Fibroblast of peridontal ligament (primary cell): ENCODE measurements around the gene SEC16B.
A peak's percentile ranks its signal among the peaks of the same experiment; 100 is the strongest.

Experiments used
- DNase-seq: peaks from one replicate; pipeline ENCODE4 v3.0.0-alpha.2; 2010; ENCODE audit errors: extremely low read depth

Gene SEC16B

DNA sequence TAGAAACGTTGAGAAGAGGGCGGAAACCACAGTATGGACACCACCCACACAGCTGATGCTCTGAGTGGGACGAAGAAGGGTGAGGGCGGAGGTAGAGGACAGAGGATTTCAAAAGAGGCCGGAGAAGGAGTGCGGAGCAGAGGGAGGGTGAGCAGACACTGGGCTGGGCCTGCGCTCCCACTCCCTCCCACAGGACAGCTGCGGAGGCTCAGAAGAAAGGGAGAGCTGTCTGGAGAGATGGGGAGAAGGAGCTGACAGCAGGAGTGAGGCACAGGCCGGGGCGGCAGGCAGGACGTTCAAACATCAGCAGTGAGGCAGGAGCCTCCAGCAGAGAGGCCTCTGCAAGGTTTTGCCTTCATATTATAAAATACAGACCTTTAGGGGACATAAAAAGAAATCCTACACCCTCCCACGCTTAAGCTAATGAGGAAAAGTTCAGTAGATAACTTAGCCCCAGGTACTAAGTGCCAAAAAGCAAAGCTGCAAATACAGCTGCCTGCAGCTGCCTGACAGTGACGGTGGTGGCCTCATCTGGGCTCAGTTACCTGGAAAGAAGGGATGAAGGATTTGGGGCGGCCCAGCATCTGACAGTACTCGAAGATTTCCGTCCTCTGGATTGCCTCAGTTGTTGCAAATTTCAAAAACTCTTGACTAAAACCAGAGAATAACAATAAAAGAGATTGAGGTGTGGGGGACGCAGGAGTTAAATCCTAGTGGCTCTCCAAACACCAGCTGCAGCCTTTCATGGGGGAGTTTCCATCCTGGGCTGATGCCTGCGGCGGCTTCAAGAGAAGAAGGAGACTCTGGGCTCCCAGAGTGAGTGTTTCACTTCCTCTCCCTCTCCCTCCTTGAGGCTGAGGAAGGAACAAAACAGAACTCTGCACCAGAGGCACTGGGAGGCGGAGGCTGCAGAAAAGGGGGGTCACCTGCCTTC lies 25.6 kb downstream of the SEC16B start:
- no peak for DNase-seq

DNA sequence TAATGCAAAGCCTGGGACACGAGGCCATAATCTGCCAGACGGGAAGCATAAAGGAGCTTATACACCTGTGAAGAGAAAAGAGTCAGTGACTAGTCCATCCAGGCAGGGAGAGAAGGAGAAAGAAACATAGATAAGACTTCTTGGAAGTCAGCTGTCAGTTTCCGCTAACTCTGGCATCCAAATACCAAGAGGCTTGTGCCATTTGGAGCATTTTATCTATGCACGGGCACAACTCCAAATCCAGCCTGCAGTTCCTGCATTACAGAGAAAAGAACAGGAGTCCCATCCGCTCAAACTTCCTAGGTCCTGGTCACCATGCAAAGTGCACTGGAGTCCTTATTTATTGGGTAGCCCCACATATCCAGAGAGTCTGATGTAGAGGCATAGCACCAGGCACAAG lies 27.9 kb downstream of the SEC16B start:
- DNase-seq, result no peak

DNA sequence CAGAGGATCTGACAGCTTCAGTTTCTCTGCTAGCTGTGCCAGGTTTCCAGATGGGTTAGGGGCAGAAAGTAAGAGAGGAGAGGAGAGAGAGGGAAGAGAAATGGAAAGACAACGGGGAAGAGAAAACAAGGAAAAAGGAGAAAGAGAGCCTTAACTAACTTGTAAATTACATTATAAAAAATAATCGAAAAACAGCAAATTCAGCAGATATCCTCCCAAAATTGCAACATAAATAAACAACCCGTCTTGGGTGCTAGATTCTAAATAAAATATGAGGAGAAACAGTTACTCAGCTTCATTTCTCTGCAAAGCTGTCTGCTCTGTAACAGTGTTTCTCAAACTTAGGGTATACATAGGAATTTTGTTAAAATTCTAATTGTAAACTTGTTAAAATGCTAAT lies 29.2 kb downstream of the SEC16B start:
- no peak for DNase-seq

DNA sequence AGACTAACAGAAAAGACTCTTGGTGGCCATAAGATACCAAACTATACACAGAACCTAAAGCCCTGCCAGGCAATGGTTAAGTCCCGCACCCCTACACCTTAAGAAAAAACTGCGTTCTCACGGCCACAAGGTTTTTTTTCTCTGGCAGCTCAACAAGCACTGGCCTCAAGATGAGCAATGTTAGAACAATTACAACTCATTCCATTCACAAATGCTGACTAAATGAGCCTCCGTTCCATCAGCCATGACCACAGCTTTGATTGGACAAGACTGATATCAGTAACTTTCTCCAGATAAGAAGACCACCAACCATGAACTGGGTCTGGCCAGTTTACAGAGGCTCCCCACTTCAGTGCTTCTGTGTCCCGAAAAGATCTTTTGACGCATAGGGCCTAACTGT lies 31.9 kb downstream of the SEC16B start:
- peak; percentile 57 for DNase-seq

DNA sequence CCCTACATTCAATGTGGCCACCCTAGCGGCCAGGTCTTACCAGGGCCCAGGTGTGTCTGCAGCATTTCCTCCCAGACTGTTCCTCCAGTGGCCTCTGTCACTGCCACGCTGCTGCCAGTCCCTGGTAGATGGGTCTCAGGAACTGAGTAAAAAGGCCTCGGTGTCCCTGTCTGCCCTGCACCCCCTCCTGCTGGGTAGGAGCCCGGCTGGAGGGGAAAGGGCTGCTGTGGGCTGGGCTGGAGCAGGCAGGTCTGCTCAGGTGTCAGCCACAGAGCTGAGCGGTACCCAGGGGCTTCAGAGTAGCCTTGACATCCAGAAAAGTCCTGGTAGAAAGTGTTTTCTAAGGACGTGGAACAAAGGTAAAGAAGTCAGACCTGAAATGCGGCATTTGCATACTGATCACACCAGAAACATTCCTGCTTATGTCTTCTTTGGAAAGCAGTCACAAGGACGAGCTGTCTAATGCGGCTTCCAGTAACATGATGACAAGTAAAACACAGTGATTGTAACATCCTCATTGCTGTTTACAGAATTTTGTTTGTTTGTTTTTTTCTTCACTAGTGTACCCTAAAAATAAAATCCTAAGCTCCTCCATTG lies 32.6 kb downstream of the SEC16B start:
- DNase-seq, result no peak

DNA sequence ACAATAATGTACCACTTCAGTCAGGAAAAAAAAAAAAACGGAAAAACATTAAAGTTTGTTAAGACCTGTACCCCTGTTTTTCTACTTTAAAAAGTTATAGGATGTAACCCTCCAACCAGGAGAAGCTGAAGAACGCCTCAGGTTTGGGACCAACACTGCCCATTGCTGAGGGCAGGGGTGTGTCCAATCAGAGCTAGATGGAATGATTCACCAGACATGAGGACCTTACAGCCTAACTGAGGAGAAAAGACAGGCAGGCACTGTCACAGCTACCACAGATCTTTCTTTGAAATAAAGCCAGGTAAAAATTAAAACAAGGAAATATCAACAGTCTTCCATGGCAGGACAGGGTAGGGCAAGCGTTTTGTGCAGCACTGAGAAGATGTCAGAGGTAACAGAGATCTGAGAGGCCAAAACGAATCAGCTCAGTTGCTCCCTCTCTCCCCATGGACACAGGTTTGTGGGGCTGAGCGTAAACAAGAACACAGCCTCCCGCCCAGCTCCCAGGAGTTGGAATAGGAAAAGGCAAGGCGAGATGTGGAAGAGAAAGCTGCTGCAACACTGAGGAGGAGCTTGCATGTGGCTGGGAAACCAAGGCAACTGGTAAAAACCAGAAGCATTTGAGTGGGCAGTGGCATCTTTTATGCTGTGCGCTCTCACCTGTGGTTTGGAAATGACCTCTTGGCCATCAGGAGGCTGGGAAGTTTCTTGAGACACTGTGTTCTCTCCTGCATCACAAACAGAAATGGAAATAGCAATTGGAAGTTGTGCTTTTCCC lies 34.0 kb downstream of the SEC16B start:
- DNase-seq, result no peak

DNA sequence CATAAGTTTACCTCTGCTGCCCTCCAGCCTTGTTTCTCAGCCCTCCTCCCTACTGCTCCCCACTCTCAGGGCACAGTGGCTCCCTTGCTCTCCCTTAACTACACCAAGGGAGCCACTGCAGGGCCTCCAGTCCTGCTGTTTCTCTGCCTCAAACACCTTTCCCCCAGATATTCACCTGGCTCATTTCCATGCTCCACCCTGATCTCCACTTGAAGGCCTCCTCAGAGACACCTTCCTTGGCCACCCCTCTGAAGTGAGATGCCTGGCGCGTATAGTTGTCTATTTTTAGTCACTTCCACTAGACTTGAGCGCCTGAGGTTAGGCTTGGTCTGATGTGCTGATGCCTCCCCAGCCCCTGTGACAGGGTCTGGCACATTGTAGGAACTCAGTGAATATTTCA lies 34.9 kb downstream of the SEC16B start:
- no peak for DNase-seq

DNA sequence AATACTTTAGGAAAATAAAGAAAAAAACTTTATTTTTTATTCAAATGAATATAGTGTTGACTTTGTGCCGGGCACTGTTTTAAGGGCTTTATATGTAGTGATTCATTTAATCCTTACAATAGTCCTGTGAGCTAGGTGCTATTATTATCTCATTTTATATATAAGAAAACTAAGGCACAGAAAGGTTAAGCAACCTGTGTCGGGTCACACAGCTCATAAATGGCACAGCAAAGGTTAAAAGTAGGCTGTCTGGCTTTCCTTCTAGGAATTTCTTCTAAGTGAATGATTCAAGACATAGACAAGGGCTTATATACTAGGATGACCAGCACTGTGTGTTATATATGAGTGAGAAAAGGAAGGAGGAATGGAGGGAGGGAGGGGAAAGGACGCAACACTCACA lies 35.4 kb downstream of the SEC16B start:
- DNase-seq, result no peak

DNA sequence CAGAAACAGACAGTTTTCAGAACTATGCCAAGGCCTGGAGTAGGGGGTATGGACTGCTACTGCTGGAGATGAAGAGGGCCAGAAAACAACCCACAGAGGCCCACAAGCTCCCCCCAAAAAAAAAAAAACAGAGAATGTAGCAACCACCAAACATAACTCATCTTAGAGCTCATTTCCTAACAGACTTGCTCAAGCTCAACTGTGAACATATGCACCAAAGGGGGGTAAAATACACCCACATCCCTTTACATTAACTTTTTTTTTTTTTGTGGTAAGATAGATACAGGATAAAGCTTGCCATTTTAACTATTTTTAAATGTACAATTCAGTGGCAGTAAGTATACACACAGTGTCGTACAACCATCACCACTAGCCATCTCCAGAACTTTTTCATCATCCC lies 36.0 kb downstream of the SEC16B start:
- no peak for DNase-seq

DNA sequence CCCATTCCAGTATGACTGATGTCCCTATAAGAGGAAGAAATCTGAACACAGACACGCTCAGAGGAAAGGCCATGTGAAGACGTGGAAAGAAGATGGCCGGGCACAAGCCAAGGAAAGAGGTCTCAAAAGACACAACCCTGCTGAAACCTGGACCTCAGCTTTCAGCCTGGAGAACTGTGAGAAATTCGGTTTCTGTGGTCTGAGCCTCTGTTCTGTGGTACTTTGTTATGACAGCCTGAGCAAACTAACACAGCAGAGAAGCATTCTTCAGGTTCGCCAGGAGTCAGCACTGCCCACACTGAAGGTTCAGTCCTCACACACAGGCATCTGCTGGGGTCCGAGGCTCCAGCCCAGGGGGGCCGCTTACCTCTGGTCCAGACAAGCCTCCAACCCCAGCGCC lies 37.7 kb downstream of the SEC16B start:
- DNase-seq, result no peak

DNA sequence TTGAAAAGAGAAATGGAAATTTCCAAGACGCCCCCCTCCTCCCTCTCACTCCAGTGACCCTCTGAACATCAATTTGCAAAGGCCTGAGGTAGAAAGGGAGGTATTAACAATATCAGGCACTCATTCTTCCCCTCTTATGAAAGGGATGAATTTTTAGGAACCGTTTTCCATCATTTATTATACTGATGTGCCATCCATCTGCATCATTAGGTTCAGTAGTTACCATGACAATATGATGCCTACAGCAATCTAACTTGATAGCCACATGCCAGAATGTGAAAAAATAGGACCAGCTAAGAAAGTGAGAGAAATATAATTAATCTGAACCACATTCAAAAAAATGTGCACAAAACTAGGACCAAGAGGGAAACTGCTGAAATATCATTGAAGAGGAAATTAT lies 40.9 kb downstream of the SEC16B start:
- DNase-seq, result no peak

DNA sequence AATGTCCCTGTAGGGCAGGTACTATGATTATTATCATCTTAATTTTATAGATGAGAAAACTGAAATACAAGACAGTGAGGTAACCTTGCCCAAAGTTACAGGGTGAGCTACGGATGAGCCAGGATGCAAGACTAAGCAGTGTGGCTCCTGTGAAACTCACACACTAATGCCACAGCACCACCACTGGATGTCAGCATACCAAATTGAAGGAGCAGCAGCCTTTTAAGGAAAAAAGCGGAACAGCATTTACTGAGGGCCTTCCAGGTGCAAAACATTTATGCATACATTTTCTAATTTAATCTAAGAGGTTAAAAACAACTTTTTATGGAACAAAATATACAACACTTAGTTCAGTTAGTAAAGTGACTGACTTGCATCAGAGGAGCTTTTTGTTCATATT lies 41.7 kb downstream of the SEC16B start:
- peak; percentile 46 for DNase-seq

DNA sequence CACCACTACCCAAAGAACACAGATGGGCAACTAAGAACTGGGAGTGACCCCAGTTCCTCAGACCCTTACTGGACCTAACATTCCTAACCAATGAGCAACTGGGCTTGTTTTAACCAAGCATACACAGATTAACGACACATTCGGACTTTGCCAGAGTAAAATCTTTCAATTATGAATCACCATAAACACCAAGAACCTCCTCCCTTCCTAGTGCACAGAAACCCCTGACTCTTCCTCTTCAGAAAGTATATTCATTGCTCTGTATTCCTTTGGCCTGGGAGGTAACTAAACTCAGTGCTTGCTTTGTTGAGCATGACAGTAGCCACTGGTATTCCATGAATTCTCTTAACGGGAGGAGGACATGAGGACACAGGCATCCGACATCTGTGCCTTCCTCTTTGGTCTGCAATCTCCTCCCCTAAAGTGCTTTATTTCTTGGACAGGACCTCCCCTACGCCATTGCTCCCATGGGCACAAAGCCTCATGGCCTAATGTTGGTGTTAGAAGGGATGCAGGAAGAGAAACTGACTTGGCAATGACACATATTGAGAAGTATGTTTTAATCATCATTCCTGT lies 42.7 kb downstream of the SEC16B start:
- peak; percentile 95 for DNase-seq

DNA sequence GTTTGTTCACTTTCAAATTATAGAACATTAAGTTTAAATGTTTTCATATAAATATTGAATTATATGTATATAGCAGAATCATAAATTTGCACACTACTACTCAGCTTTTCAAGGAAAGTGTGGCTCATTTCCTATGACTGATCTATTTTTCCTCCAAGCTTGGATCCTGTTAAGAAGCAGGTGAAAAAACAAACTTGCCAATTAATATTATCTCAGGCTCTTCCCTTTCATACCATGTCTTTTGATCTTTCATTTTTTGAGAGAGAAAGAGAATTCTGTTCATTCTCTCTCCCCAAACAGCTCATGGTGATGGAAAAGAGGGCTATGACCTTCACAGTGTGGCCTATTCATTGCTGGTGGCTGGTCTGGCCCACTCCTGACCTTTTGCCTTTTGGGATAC lies 43.7 kb downstream of the SEC16B start:
- DNase-seq, result no peak

DNA sequence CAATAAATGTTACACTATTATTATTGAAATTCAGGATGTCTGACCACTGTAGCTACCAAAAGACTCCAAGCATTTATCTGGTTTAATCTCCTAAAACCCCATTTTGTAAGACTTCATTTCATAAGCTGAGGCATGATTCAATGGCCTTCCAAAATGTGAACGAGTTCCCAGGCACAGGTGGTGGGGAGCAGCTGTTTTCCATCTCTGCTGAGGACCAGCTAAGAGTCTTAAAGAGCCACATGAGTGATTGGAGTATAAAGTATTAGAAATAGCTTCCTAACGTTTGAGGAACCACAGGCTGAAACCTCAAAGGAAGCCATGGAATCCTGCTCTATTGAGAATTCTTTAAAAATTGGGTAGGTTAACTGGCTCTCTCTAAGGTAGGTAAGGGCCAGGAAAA lies 44.9 kb downstream of the SEC16B start:
- DNase-seq, result no peak

DNA sequence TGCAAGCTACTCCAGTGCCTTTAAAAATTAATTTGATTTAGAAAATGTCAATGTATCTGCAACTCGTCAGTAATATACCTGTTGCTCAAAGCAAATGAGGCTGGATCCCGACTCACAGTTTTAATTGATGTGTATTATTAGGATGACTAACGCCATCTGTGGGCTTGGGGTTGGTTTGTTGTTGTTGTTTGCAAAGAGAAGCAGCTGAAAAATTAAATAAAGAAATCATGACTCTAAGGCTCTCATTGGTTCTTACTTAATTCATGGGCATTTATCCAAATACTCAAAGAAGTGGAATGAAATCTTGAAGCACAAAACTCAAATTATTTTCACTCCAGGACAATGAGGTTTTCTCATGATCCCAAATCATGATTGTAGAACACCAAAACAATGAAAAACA lies 46.4 kb downstream of the SEC16B start:
- DNase-seq, result no peak

DNA sequence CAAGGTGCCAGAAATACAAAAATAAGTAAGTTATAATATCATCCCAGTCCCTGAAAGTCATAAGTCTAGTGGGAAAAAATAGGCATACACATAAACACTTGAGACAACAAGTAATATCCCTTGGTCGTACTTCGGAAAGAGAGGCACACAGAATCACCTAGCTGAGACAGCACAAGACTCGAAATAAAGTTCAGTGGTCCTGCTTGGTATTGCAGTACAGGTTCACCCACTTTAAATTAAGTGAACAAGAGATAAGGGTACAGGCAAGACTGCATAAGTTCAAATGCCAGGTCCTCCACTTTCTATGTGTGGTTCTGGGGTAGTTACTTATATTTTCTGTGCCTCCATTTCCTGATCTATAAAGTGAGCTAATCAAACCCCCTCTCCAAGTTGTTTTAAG lies 47.6 kb downstream of the SEC16B start:
- DNase-seq, result no peak

DNA sequence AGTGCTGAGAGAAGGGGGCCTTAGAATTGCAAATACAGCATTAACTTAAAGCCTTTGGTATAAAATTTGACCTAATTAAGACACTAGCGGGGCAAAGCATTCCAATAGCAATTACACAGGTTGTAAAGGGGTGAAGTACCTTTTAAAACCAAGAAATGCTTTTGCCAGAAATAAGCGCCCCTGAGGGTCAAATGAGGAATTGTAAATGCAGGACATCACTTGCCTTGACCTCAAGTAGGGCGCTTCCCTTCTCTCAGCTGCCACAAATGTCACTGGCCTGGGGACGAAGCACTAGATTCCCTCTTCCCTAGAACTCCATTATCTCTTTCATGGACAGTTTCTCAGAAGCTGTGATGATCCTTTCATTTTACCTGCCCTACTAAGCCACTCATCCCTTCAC lies 48.3 kb downstream of the SEC16B start:
- DNase-seq, result no peak

DNA sequence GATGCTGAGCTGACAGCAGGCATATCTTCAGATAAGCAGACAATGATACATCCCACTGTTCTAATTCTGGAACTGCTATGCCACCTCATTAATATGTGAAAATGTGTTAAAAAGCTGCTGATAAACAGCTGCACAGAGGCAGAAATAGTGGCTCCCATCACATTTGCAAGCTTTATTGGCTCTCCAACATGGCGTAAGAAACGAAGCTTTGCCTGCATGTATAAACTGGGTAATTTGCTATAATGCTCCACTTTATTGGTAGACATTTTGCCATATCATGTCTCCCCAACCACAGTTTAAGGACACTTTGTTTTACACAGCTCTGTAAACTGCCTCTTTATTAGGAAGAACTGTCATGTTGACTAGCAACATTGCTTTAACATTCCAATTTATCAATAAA lies 49.8 kb downstream of the SEC16B start:
- DNase-seq, result no peak

DNA sequence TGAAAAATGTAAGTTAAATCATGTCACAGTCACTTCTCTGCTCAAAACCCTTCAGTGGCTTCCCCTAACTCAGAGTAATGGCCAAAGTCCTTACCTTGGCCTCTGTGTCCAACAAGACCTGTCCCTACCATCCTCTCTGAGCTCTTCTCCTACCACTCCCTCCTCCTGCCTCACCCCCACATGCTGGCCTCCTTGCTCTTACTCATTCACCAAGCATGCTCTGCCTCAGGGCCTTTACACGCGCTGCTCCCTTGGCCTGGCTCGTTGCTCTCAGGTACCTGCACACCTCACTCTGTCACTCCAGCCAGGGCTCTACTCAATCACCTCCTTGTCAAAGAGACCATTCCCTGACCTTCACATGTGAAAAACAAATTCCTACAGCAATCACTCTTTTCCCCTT lies 54.2 kb downstream of the SEC16B start:
- no peak for DNase-seq

DNA sequence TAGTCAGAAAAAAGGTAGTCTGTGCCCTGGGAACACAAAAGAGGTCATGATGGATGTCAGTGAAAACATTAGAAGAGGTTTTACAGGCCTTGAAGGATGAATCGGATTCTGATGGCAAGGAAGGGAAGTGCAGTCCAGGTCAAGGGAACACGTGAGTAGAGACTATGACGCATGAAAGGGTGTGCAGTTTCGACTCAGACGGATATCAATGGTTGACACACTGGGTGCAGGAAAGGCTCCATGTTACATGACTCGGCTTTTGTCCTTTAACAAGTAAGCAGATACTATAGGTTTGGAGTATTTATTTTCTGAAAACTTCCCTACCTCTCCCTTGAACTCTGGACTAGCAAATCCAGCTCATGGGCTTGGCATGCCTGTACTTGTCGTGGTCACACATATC lies 55.3 kb downstream of the SEC16B start:
- no peak for DNase-seq

DNA sequence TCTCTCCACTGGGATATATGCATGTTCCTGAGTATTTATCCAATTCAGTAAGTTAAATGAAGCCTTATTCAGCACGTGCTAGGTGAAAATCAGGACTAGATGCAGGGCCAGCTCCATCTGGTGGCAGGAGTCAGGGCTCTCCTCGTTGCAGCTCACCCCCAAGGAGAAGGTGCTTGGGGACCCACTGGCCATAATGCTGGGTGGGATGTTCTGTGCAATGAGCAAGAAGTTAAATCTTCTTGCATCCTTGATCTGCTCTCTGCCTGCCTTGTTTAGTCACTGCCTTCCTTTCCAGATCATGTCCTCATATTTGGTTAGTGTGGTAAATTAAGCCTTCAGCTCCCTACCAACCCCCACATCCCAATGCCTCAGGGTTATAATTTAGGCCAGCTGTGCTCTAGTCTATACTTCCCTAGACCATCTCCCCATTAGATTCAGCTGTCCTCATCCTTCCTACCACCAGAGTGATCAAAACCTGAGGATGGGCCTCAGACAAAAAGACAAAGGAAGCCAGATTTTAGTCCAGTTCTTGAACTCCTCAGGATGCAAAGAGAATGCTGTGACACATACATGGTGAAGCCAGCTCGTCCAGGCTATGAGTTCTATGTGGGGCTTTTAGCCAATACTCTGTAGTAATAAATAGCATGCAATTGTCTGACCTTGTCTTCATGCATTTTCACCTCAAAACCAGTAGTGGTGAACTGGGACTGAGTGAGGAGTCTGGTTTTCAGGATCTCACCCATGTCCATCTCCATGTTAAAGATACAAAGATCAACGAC lies 55.9 kb downstream of the SEC16B start:
- DNase-seq, result peak; percentile 69
